ENCODE data around the gene MAGED1.
A peak's percentile ranks its signal among the peaks of the same experiment; 100 is the strongest.

Gene MAGED1

GRCh38 chrX:51892921-51893745, at the start of gene MAGED1:
Gene MAGED1 (plus strand): TSS chrX:51893623. CDS start chrX:51894305, 682 bp downstream.
- peak; percentile 86 for DNase-seq

- DNase-seq, result no peak
Measured at GRCh38 chrX:51847463-51847862, 46.0 kb upstream of the MAGED1 start.

DNA sequence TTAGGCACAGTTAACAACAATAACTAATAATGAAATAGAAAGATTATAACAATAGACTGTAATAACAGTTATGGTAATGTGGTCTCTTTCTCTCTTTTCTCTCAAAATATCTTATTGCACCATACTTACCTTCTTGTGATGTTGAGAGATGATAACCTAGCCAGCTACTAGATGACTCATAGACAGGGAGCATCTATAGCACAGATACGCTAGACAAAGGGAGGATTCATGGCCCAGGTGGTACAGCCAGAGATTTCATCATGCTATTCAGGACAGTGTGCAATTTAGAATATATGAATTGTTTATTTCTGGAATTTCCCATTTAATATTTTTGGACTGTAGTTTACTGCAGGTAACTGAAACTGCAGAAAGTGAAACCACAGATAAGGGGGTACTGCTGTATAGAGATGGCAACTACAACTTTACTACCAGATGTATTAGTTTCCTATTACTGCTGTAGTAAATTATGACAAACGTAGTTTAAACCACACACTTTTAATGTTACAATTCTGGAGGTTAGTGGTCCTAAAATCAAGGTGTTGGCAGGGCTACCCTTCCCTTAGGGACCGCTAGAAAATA, 41.8 kb upstream of the MAGED1 start:
- no peak for DNase-seq

GRCh38 chrX:51852096-51852495, 41.3 kb upstream of the MAGED1 start:
- no peak for DNase-seq

DNA sequence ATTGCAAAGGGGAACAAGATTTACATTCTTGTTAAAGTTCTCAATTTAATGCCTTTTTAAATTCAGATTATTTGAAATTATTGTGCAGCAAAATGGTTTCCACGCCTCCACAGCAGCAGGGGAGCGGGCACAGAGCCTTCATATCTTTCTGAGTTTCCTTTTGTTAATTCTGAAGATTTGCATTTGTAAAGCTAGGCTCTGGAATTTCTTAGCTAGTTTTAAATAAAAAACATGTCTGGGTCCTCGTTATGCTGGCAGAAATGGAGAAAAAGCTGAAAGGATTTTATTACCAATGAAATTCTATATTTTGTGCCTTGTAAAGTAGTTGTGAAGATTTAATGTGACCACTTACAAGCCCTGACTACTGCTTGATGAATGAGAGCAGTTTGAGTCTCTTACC, 40.8 kb upstream of the MAGED1 start:
- no peak for DNase-seq

GRCh38 chrX:51853251-51853650, 40.2 kb upstream of the MAGED1 start:
- no peak for DNase-seq

DNA sequence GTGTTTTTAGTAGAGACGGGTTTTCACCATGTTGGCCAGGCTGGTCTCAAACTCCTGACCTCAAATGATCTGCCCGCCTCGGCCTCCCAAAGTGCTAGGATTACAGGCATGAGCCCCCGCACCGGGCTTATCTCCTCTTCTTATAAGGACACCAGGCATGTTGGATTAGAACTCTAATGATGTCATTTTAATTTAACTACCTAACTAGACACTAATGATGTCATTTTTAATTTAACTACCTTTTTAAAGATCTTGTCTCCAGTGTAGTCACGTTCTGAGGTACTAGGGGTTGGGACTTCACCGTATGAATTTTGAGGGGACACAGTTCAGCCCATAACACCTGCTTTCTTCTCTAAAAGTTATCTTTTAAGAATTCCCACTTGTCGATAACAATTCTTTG, 37.7 kb upstream of the MAGED1 start:
- DNase-seq, result no peak

DNA sequence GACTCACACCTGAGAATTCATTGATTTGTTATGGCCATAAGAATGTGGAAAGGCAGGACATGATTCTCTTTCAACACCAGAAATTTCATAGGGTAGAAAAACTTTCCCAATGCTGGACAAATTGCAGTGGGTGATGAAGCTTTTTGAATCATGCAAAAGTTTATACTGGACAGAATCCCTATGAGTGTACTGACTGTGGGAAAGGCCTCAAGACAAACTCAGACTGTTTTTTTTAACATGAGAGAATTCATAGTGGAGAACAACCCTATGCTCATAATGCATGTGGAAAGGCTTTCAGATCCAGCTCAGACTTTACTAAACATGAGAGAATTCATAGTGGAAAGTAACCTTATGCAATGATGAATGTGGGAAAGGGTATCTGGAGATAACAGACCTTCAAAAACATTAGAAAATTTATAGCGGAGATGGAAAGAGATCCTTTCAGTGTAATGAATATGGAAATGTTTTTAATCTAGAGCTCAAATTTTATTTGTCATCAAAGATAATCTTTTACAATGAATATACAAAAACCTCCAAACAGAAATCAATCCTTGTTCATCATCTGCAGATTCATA, 36.2 kb upstream of the MAGED1 start:
- DNase-seq, result no peak

DNA sequence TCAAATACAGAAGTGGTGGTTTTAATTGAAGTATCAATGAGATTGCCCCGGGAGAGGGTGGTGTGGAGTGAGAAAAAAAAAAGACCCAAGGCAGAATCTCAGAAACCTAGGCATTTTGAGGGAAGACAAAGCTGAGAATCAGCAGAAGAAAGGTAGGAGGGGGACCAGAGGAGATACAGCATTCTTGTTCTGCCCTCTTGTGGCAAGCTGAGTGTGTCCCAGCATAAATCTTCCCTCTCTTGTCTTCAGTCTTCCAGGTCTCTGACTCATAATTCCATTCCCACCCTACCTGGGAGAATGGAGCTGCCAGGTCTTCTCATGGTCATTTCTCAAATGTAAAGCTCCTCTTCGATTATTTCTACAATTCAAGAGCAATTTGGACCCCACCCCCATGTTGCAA, 32.7 kb upstream of the MAGED1 start:
- DNase-seq, result no peak

- DNase-seq, result no peak
Measured at GRCh38 chrX:51862920-51863319, 30.5 kb upstream of the MAGED1 start.

DNA sequence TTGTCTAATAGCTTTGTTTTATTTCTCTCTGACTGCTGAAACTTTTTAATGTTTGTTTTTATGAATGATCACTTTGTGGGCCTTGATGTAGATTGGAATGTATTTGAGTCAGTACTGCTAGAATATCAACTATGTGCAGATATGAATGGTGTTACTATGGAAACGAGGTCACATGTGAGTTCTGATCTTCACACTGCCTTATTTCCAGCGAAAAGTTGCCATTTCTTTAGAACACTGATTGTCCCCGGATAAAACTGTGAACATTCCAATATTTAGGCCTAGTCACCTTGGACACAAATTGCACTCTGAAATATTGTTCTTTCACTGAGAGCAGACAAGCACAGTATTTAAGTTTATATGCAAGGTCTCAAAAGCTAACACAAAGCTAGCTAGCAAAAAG, 27.2 kb upstream of the MAGED1 start:
- no peak for DNase-seq

- DNase-seq, result no peak
Measured at GRCh38 chrX:51867626-51868025, 25.8 kb upstream of the MAGED1 start.

DNA sequence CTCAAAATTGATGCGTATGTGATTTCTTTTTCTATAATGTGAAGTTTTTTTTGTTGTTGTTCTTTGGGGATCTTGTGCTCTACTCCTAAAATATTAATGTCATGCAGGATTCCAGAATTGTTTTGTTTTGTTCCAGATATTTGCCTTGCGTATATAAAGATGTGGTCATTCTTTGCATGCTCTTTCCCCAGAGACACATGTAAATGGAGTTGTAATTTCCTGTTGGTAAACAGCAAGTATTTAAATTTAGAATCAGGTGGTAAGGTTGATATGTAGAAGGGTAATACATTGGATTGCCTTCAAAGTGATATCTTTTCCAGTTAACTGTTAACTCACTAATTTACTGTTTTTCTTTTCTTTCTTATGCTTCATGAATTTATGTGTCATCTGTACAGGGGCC, 23.1 kb upstream of the MAGED1 start:
- no peak for DNase-seq

DNA sequence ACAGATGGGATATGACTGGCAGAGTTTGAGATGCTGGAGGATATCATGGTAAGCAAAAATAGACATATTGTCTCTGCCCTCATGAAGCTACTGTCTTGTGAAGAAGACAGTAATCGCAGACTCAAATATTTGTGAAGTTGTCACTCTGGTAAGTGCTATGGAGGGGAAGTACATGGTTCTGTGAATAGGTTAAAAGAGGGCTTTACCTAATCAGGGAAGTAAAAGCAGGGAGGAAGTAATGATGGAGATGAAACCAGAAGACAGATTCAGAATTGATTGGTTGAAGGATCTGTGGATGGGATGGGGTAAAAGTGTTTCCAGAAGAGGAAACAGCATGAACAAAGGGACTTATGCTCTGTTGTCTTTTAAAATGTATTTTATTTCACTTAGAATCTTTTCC, 19.3 kb upstream of the MAGED1 start:
- DNase-seq, result no peak

DNA sequence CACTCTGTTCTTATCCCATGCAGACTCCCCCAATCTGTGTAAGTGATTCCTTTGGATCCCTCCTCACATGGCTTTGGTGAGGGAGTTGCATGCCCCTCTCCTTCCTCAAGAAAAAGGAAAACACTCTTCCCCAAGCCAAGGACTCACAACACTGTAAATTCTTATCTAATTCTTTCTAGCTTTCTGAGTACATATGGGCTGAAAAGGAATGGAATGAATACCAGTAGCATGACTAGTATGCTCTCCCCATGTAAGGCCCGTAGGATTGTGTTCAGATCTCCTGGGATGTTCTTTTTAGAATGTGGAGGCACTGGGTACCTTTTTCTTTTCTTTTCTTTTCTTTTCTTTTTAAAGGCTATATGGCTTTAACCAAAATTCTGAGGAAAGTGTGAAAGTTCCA, 17.0 kb upstream of the MAGED1 start:
- no peak for DNase-seq

DNA sequence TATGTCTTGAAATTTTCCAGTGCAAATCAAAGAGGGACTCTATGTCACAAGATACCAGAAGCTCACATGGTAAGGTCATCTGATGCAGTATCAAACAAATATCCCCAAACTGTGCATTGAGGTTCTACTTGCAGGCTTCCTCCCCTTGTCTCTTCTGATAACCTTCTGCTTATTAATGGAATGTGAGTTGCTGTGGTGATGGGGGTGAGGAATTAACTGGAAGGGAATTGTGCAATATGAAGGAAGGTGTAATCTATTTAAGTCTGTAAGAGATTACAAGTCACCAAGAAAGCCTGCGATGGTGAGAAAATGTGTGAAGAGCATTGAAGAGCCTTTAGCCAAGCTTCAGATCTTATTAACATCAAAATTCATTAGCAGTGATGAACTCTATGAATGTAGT, 15.4 kb upstream of the MAGED1 start:
- no peak for DNase-seq

DNA sequence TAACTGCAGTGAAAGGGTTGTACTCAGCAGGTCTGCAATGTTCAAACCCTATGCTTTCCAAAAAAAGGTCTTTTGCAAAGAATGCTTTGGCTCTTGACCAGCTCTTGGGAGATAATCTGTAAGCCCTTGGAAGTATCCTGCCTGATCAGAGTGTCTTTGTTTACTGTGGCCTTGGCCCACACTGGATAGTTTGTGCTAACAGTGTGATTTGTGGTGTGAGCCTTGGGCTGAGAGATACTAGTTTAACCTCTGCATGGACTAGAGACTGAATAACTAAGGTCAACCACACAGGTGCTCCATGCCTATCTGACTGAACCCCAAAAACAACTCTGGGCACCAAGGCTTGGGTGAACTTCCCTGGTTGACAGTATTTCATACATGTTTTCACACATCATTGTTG, 3.6 kb upstream of the MAGED1 start:
- DNase-seq, result no peak

DNA sequence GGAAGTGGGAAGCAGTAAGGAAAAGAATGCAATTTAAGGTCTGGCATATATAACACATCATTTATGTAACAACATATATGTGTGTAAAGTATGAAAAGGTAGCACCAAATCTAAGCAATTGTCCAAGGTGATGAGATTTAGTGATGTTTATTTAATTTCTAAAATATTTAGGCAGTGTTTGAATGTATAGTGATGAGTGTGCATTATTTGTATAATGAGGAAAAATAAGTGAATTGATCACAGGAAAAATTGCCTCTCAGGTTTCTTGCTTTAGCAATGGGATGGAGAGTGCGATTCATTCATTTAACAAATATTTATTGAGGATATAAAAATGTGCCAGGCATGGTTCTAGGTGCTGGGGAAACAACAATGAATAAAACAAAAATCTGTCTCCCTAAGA, 2.2 kb upstream of the MAGED1 start:
- no peak for DNase-seq

GRCh38 chrX:51891821-51892551, 1.4 kb upstream of the MAGED1 start:
- no peak for DNase-seq

DNA sequence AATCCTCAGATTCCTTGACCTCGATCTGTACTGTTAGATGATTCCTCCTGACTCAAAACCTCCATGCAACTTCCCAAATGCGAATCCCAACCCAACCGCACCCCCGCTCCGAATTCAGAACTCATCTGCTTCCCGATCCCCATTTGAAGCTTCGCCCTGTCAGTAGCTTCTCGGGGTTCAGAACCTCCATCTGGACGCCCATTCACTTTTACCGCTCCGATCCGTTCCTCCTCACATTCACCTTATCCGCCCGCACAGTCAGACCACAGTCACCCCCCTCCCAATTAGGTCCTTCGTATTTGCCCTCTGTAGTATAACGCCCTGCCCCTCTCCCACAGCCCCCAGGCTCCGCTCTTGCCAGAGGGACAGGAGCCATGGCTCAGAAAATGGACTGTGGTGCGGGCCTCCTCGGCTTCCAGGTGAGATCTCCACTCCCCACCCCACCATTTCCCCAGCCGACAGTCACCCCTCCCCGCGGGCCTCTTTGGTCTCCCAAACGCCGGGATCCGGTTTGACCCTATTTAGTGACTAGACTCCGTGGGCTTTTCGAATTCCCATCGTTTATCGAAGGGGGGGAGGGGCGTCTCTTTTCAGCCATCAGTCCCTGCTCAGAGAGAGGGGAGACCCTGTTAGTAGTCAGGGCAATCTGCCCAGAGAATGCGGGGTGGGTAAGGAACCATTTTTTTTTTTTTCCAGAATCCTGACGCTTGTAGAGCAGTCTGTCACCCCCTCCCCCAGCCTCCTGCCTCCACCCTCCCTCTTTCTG, 691 bp downstream of the MAGED1 start:
- peak; percentile 10 for DNase-seq

- DNase-seq, result peak; percentile 5
Measured at GRCh38 chrX:51894697-51895336, 1.4 kb downstream of the MAGED1 start.

- no peak for DNase-seq
Measured at GRCh38 chrX:51896626-51897025, 3.2 kb downstream of the MAGED1 start.
